HG02885 (cell line): ENCODE results near the gene C2CD5.
"Not testable (repeated sequence)": the region's sequence is repeated elsewhere in the genome, so short reads cannot be mapped to it uniquely, and the experiment has no call there.

Experiments
- ATAC-seq: cut with Tn5 transposase; IDR thresholded peaks from one replicate; pipeline ENCODE4 v1.9.1; 2021; ENCODE audit warnings: mild to moderate bottlenecking; ENCODE audit not compliant: unreplicated experiment, poor library complexity

The C2CD5 gene

DNA sequence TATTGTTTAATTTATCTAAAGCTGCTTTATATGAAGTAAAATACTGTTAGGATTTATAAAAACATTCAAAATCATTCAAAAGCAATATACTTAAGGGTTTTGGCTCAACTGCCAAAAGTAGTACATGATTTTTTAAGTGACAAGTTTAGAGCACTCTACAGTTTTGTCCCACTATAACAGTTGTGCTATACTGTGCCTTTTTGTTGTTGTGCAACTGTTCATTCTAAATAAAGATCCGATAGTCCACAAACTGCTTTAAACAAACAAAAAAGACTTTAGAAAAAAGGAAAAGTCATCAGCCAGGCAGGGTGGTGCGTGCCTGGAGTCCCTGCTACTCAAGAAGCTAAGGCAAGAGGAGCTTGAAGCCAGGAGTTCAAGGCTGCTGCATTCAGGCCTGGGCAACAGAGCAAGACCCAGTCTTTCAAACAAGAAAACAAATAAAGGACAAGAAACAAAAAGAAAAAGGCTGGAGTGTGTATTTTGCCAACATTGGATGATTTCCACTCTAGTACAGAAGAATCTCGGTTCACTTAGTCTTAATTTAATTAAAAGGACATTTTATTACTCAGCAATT, 7.3 kb downstream of the C2CD5 start:
- ATAC-seq: no peak

DNA sequence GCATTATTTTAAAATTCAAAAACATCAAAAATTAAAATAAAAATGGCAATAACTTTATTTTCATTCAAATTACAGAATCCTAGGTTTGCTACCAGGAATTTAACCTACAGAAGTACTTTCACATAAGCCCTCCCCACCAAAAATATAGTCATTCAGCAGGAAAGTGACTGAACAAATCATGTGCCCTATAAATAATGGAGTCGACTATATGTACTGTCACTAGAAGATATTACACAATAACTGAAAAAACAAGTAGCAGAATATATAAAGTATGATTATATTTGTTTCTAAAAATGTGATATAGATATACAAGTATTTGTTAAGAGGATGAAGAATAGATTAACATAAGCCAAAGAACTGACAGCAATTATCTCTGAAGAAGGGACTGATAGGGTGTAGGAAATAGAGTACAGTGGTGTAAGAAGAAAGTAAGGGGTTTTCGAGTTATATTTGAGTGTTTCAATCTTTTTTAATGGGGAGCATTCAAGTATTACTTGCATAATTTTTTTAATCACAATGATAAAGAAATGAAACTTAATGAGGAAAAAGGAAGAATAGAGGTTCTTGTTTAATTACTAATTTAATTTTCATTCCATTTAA, 7.9 kb downstream of the C2CD5 start:
- no peak for ATAC-seq

DNA sequence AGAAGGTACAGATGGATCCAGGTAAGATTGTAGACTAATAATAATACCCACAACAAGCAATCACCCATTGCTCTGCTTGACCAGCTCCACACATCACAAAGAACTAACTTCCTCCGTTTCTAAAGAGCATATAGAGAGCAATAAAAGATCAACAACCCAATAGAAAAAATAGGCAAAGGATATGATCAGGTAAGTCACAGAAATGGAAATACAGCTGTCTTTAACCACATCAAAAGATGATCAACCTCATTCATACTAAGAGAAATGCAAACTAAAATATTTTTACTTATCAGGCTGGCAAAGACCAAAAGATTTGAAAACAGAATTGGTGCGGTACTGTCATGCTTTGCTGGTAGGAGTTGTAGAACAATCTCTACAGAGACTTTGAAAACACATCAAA, 8.9 kb downstream of the C2CD5 start:
- ATAC-seq: no peak

DNA sequence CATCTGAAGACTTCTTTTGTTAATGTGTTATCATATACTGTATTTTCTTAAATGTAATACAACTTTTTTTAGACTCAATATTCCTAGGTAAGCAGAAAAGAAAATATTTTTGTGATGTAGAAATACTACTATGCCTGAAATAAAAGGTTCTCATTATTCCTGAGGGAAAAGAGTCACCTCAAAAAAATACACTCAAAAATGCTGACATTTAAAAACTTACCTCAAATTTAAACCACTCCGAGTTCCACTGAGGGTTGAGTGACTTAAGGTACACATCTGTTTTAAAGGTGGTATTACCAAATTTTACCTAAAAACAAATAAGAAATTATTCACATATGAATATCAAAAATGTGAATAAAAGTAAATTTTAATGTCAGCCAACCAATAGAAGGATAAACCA, 9.3 kb downstream of the C2CD5 start:
- ATAC-seq: no peak

DNA sequence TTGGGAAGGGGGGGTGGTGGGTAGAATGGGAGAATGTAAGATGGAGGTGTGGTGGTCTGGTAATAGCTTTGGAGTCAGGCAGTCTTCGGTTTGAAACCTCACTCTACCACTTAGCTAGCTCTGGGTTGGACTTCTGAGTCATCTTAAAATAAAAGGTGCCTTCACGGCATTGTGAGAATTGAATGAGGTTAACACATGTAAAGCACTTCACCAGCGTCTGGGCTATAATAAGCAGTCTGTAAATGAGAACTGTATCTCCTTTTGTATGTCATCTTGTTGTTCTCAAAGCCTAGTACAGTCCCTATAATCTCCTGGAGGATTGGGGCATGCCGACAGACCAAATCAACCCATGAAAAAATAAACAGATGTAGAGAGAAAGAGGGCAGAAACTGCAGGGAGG, 11.2 kb downstream of the C2CD5 start:
- peak; percentile 37 for ATAC-seq

DNA sequence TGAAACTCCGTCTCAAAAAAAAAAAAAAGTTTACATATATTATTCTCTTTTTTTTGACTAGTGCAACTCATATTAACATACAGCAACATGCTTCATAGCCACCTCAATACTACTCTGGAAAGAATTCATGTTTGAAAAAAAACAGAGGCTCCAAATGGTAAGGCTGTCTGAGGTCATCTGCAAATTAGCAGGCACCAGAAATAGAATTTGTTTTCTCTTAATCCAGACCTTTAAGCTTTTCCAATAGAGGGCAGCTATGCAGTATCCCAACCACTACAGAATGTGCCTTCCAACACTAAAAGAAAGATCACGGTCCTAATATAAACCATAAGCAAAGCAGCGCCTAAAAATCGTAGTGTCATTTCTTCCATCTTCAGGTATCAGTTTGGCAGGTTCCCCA, 12.0 kb downstream of the C2CD5 start:
- no peak for ATAC-seq

DNA sequence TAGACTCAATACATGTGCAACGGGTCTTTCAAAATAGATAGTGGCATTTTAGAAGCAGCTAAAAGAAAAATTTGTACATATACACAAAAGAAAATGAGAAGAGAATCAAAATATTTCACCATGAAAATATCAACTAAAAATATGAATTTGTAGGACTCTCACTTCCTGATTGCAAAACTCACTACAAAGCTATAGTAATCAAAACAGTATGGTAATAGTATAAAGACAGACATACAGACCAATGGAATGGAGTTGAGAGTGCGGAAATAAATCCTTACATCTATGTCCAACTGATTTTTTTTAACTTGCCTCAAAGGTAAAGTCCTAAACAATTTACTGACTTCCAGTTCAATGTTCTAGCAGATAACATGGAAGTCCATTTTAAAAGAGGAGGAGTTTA, 13.1 kb downstream of the C2CD5 start:
- no peak for ATAC-seq

DNA sequence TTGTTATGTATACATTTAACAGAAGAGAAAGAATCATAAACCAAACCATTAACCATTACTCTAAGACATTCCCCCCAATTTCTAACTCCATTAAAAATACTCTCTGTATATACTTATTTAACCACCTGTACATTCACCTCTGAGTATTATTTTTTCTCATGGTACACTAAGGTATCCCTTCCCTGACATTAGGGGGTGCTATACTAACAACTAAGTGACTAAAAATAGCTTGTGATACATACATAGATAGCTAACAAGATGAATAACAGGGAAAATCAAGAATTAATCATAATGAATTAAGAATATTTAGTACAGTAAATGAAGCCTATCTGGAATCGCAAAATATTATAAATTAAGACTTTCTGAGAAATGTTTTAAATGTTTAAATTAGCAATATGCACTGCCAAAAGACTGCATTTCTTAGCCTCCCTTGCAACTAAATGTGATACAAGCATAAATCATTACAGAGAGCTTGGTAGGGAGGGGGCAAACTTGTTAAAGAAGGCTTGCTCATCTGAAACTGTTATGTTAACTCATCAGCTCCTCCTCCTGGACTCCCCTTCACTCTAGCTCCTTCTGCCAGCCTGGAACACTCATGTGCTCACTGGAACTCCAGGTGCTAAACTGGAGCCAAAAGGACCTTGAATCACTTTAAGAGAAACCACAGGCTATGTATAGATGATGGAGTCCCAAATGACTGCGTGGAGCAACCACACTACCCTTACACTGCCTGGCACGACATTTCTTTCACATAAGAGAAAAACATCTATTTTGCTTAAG, 14.9 kb downstream of the C2CD5 start:
- peak; percentile 83 for ATAC-seq

DNA sequence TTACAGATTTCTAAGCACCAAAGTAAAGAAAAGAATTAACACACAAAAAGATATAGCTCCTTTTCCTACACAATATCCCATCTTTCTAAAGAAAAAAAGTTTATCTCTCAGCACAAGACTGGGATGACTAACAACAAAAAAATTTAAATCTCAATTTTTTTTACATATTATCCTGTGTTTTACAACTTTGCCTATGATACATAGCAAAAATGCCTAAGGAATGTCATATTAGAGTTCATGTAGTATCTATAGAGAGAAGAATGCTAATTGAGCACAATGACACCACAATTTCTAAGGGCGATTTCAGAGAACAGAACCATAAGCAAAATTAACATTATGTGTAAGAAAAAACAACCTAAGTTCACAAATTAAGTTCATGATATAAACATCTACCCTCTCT, 16.3 kb downstream of the C2CD5 start:
- no peak for ATAC-seq

DNA sequence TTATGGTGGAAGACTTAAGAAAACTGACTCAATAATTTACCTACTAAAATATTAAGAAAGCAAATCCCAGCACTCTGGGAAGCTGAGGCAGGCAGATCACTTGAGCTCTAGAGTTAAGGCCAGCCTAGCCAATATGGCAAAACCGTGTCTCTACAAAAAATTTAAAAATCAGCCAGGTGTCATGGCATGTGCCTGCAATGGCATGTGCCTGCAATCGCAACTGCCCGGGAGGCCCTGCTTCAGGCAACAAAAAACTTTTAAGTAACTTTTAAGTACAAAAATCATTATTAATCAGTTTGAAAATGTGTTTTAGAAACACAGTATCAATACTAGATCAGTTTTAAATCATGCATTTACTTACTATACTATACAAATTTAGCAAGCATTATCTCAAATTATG, 17.5 kb downstream of the C2CD5 start:
- no peak for ATAC-seq

DNA sequence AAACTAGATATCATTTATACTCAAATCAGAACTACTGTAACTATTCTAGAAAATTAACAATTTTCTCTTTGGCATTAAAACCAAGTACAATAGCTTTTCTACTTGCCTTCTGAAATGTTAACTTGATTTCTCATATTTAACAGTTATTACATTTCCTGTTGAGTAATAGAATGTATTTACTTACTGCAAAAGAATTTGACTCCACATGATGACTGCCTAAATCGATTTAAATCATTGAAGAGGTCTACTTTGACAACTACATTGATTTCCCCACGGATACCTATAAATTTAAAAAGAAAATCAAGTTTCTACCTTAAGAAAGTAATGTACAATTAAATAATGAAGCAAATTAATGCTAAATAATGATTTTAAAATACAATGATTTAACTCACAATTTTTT, 18.9 kb downstream of the C2CD5 start:
- ATAC-seq: no peak

DNA sequence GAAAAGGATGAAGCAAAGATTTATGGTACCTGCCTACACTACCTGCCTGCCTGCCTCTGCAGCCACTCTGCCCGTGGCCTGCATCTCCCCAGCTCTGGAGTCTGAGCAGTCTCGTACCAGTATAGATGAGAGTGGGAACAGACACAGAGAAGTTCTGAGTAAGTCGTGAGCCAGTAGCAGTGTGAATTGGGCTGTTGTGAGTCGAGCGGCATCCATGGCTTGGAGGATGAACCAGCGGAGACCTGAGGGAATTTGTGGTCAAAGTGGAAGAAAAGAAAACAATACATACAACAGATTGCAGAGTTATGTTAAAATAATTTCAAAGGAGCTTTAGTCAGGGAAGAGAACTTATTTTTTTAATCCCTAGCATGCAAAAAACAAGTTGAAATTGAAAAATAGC, 25.3 kb downstream of the C2CD5 start:
- ATAC-seq: no peak

DNA sequence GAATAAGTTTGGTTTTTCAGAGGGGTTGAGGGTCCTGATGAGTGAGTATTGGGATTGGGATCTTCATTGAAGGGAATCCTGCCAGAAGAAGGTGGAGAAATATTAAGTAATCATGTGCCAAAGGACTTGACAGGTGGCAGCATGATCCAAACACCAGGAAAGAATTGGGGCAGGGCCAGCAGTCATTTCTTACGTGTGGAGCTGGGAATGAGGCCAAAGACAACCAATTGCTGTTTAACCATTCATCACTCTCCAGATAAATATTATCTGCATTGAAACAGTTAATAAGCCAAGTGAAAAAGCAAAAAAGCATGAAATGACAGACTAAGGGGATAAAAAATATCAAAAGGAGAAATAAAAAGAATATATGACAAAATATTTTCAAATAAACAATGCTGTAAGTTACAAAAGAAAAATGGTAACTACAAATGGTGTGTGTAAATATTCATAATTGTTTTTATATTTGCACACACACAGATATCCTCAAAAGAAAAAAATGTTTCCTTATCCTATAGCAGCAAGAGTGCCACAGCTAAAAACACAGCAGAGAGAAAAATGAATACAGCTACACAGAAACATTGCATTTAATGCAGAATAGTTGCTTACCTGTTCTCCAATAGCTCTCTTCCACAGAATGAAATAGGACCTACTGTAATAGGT, 26.2 kb downstream of the C2CD5 start:
- ATAC-seq: no peak

DNA sequence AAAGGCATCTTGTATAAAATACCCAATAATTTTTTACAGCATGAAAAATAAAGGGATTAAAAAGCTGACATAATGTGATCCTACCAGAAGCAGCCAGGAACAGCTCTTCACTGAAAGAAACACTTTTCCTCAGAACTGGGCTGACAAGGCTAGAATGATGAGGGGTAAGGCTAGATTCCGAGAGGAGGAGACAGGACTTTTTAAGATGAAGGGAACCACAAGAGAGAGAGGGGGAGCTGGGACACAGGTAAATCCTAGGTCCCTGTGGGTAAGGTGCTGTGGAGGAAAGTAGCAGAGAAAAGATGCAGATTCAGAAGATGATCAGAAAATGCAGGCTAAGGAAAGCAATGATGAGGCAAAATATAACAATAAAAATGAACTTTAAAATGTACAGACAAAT, 29.5 kb downstream of the C2CD5 start:
- no peak for ATAC-seq

DNA sequence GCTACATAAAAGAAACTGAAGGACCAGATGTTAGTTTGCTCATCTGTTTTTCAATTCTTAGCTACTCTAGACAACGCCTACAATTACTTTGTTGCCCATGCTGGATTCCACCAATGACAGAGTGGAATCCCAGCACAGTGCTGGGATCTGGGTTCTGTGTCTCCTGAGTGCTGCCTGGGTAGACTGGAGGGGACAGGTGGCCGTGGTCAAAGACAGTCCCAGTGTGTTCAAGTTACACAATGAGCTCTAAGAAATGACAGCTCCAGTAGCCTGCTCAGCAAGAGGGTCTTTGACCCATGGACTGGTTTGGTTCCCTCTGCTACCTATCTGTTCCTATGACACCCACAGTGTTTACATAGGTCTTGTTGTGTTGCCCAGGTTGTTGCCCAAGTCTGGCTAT, 38.5 kb downstream of the C2CD5 start:
- ATAC-seq: no peak

DNA sequence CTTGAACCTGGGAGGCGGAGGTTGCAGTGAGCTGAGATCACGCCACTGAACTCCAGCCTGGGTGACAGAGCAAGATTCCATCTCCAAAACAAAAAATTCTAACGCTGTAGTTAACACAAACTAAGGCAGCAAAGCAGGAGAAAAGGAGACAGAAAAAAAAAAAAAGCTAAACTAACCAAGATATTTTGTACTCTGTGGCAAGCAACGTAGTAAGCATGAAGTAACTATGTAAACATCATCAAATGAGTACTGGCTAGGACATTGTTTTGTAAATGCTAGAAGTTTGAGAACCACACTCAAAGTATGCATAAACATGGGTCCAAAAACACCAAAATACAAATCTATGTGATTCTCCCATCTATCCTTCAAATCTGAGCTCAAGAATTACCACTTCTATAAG, 44.2 kb downstream of the C2CD5 start:
- no peak for ATAC-seq

DNA sequence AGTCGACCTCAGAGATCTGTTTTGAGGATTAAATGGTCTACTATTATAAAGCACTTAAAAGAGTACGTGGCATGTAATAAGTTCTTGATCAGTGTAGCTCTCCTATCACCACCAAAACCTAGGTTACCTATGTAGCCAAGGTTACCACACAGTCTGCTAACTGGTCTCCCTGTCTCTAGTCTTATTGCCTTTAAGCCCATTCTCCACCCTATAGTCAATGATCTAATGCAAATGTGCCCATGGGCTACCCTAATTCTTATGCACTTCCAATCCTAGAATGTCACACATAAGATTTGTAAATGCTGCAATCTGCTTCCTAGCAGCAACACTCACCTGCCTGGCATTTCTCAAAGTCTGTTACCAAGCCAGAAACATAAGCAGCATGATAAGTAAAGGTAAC, 44.9 kb downstream of the C2CD5 start:
- no peak for ATAC-seq

DNA sequence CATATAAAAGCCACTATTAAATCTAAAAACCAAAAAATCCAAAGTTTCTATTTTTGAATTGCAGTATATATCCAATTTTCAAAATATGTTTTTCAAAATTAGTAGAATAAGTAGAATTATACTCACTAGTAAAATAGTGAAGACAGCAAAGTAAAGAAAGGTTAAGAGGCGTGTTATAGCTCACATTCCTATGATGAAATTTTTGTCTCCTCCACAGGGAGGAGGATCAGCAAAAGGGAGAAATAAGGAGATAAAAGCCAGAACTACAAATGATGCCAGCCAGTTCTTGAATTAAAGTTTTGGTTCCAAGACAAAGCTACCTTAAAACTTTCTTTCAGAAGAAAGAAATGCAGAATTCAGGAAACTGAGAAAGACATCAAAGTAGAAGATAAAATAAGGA, 50.0 kb downstream of the C2CD5 start:
- ATAC-seq: no peak

DNA sequence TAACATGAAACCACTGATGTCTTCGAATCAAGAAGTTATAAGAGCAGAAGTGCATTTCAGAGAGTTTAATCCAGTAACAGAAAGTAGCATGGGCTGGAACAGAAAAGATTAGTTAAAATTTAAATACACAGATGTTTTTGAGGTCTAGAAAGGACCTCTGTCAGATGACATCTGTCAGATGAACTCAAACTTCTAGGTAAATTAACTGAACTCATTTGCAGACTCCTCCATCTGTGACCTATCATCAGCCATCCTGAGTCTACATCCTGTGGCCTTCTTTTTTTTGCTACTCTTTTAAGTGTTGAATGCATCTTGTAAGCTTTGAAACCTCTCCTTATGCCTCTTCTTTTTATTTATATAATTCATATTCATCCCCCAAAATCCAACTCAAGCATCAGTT, 53.3 kb downstream of the C2CD5 start:
- no peak for ATAC-seq

DNA sequence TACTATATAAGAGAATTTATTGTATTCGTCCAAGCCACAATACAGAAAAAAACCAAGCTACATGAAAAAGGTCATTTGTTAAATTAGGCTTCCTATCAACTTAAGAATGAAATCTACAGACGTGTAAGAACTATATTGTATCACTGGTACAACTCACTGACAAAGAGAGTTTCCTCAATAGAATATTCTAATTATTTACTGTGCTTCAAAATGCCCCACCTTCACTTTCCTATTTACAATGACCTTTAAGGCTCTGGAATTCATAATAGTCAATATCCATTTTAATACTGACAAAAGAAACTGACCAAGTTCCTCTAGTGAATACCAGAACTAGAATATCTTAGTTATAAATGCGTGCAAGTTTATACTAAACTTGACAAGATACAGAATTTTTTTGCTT, 55.9 kb downstream of the C2CD5 start:
- no peak for ATAC-seq

DNA sequence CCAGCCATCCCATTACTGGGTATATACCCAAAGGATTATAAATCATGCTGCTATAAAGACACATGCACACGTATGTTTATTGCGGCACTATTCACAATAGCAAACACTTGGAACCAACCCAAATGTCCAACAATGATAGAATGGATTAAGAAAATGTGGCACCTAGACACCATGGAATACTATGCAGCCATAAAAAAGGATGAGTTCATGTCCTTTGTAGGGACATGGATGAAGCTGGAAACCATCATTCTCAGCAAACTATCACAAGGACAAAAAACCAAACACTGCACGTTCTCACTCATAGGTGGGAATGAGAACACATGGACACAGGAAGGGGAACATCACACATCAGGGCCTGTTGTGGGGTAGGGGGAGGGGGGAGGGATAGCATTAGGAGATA, 56.7 kb downstream of the C2CD5 start:
- not testable (repeated sequence) for ATAC-seq
